GM18498 (cell line): ENCODE data around the gene CLEC16A.
"Not testable (repeated sequence)": the region's sequence is repeated elsewhere in the genome, so short reads cannot be mapped to it uniquely, and the experiment has no call there.

Source experiments
- ATAC-seq: cut with Tn5 transposase; IDR thresholded peaks from one replicate; pipeline ENCODE4 v1.9.1; 2021; ENCODE audit warnings: mild to moderate bottlenecking, moderate library complexity; ENCODE audit not compliant: unreplicated experiment

The CLEC16A gene

DNA sequence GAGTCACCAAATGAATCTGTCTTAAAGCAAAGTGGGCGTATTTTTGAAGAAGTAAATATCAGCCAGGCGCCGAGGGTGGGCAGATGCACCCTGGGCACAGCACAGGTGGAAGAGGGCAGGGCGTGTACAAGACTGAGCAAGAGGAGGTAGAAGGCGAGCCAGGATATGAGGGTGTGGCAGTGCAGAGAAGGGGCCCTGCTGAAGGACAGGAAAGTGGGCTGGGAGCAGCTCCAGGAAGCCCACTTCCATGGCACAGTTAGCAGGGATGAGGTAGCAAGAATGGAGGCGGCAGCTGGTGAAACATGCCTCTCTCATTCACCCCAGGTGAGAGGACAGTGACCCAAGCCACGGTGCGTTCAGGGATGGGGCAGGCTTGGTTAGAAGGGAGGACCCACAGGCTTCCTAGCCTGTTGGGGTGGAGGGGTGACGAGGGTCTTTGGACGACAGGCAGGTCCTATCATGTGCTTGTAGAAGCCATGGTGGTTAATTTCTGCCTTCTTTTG lies 149.3 kb downstream of the CLEC16A start:
- no peak for ATAC-seq

DNA sequence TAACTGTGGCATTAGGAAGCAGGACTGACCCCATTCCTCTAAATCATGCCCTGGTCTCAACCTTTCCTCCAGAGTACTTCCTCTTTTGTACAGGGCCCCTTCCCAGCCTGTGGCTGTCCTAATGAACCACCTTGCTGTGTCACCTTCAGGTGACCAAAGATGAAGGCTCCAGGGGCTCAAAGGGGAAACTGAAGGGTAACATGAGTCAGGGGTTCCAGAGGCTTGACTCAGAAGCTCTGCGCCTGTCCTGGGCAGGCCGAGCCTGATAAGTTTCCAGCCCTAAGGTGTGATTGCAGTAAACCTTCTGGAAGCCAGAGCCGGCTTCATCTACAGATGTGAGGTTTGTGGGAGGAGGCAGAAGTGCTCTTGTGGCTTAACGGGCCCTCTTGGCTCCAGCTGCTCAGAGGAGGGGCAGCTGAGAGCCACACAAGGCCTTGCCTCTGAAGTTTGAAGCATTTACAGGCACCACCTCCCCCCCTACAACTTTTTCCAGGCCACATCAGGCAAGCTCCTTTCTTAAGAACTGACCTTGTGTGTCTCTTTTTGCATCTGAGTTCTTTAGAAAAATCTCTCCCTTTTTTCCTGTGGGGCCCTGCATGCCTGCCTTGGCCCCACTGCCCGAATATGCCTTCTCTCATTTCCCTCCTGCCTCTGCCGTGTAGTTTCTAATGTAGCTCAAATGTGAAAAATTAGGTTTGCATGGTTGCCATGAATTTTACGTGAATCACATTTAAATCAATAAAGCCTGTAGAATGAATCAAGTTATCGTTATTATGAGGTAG lies 149.9 kb downstream of the CLEC16A start:
- ATAC-seq = peak; percentile 71

DNA sequence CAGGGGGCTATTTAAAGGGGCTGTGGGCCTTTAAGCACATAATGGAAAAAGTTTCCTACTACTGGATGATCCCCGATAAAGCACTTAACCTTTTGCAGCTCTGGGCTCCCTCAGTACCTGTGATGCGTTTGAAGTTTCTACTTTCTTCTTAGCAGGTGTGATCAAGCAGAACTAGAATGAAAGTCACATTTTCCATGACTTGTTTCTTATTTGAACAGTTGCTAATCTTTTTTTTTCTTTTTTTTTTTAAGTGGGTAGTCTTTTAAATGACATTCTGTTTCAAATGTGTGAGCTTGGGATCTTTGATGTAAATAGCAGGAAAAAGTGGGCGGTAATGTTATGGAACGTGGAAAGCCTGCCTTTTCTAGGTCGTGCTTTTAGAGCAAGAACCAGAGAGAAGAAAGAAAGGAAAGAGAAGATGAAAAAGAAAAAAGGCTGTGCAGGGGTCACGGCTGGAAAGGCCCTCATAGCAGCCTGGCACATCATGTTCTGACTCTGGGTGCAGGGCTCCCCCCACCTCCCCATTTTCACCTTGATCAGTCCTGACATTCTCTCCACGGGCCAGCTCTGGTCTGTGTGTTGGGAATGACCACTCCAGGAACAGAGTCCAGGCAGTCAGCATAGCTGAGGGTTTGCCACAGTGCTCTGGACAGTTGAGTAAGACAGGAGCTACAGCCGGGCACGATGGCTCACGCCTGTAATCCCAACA lies 150.6 kb downstream of the CLEC16A start:
- ATAC-seq = no peak

DNA sequence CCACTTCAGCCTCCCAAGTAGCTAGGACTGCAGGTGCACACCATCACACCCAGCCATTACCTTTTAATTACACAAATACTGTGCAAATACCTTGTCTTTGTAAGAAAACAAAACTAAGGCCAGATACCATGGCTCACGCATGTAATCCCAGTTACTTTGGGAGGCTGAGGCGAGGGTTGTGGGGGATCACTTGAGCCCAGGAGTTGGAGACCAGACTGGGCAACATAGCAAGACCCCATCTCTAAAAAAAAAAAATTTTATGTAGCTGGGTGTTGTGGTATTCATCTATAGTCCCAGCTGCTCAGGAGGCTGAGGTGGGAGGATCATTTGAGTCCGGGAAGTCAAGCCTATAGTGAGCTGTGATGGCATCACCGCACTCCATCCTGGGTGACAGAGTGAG lies 151.6 kb downstream of the CLEC16A start:
- no peak for ATAC-seq

DNA sequence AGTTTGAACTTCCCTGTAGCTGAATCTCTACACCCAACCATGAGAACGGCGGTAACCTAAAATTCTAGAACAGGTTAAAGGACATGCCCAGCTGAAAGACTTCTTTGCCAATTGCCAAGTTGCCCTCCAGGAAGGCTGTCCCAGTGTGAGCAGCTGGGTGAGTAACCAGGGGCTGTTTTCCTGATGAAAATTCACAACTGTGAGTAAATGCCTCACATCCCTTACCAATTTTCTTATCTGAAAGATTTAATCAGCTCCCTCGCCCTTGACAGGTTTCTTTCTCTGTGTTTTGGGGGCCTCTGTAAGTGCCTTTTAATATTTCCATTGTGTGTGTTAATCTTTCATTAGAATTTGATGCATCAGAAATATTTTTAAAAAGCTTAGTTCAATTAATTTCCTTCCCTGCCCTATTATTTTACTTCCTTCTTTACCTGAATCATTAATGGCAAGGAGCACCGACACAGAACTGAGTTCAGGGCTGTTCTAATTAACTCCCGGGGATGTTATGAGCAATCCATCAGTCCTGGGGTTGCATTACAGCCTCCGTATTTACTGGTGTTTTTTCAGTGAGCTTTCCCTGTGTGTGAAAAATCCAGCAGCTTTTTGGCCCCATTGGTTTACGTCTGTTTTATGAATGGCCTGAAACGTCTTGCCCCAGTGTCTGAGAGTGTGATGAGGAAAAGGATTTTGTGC lies 152.9 kb downstream of the CLEC16A start:
- no peak for ATAC-seq

DNA sequence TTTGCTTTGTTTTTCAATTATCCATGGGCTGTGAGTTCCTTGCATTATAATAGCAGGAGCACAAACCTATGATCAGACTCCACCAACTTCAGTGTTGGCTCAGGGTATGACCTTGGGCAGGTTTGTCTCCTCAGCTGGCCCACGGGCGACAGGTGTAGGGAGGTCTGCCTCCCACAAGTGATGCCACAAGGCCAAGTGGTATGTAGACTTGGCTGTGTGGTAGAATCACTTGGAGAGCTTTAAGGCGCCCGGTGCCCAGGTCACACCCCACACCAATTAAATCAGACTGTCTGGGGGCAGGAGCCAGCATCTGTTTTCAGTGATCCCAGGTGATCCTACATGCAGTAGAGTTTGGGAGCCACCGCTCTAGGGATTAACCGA lies 153.4 kb downstream of the CLEC16A start:
- ATAC-seq = no peak

DNA sequence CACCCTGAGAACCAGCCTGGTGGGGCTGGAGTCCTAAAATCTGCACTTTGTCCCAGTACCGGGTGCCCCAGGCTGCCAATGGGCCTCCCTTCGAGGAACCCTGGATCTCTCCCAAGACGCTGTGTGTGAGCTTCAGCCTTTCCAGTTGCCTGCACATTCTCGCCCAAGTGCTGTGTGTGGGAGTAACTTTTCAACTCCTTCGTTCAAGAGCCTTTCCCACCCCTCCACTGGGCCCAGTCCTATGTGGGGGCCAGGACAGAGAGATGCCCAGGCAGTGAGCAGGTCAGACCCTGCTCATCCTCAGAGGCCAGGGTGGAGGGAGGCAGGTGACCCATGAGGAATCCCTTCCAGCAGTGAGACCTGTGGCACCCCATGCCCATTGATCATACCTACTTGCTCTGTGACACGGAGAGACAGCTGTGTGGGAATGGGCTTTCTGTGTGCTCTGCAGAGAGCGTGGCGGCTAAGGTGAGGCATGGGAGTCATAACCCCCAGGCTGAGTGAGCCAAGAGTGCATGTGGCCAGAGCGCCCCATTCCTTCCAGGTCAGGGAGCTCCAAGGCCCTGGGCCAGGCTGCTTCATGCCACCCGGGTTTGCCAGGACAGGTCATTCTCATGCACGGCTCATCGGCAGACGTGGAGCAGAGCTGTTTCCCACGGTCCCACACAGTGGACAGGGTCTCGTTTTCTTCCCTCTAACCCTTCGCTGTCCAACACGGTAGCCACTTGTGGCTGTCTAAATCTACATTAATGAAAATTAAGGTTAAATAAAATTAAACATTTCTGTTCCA lies 154.4 kb downstream of the CLEC16A start:
- no peak for ATAC-seq

DNA sequence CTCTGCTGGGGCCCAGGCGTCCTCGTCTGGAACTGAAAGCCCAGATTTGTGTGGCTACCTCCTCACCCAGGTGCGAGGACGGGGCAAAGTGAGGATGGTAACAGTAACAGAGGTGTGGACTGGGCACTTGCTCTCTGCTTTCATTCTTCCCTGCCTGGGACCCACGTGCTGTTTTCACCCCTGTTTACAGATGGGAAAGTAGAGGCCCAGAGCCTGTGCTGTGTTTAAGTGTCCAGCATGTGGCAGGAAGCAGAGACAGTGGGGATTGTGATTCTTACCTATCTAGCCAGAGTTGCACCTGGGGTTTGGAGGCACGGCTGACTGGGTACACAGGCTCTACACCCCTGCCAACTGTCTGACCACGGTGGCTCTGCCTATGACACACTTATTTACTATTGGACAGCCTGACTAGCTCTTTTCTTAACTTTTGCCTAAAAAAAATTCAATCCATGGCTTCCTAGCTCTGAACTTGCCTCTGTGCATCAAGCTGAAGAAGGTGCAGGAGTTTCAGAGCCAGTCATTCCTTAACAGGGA lies 155.4 kb downstream of the CLEC16A start:
- peak; percentile 26 for ATAC-seq

DNA sequence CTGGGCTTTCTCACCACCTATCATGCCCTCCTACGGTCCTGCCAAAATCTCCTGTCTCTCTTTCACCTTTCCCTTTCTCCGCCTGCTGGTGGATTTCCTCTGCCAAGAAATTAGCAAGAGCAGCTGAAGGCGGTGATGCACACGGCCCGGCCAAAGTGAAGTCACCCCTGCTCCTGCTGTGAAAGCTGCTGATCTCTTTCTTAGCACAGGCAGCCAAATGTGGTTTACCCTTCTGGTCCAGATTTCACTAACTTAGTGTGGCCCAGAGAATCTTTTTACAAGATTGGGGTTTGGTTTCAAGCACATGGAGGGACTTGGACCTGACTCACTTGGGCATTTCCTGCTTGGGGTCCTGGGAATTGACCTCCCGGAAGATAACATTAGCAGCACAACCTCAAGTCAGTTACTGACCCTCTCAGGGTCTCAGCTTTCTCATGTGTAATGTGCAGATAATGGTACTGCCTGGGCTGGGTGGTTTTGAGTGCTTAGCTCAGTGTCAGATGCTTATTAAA lies 155.9 kb downstream of the CLEC16A start:
- peak; percentile 44 for ATAC-seq

DNA sequence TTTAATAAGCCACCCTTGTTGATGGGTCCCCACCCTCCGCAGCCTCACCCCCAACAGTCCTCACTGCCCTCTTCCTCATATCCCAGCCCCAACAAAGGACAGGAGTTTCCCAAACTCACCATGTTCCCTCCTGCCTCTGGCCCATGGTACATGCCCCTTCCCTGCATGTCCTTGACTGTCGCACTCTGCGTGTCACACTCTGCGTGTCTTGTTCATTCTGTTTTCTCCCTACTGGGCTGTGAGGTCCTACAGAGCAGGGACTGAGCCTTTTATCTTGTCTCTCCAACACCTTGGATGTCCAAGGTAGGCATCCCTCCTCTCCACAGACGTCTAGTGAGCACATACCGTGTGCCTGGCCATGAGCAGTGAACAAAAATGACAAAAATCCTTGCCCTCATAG lies 156.9 kb downstream of the CLEC16A start:
- no peak for ATAC-seq

DNA sequence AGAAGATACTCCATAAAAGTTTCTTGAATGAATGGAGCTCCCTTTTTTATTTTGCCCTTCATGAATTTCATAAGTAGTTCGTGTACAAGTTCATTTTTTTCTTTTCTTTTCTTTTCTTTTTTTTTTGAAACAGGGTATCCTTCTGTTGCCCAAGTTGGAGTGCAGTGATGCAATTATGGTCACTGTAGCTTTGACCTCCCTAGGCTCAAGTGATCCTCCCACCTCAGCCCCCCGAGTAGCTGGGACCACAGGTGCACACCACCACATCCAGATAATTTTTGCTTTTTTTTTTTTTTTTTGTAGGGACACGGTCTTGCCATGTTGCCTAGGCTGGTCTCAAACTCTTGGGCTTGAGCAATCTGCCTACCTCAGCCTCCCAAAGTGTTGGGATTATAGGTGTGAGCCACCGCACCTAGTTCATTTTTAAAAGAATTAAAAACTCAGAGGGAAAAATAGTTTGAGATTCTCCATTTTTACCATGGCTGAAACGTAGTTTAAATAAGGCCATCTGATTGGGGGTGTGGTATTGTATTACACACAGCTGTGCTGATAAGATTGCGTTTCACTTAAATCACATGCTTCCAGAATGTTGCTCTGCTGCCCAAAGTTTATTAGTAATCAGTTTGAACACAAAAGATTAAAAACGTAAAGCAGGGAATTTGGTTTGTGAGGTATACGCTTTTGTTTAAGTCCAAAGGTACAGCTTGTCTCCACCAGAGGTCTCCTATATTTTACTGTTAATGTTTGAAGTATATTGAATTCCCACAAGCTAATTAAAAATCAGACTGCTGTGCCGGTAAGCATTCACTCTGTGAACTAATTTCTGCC lies 157.5 kb downstream of the CLEC16A start:
- no peak for ATAC-seq

DNA sequence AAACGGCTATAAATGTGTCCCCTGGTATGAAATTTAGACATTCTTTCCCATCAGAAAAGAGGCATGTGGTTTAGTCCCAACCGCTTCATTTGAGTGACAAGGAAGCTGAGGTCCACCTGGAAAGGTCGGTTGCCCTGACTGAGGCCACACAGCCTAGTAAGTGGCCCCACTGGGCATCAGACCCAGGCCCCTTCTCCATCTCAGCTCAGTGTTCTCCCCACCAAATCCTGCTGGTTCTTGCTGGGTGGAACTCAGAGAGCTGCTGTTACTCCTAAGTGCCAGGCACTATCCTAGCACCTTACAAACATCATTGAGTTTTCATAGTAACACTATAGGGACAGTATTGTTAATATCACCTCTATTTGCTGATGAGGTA lies 158.1 kb downstream of the CLEC16A start:
- no peak for ATAC-seq

DNA sequence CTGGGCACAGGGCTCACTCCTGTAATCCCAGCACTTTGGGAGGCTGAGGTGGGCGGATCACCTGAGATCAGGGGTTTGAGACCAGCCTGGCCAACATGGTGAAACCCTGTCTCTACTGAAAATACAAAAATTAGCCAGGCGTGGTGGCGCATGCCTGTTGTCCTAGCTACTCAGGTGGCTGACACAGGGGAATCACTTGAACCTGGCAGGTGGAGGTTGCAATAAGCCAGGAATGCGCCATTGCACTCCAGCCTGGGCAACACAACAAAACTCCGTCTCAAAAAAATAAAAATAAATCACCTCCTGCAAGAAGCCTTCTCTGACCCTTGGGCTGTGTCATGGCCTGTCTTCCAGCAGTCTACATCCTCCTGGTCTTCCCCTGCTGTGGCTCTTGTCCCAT lies 158.9 kb downstream of the CLEC16A start:
- ATAC-seq = not testable (repeated sequence)

DNA sequence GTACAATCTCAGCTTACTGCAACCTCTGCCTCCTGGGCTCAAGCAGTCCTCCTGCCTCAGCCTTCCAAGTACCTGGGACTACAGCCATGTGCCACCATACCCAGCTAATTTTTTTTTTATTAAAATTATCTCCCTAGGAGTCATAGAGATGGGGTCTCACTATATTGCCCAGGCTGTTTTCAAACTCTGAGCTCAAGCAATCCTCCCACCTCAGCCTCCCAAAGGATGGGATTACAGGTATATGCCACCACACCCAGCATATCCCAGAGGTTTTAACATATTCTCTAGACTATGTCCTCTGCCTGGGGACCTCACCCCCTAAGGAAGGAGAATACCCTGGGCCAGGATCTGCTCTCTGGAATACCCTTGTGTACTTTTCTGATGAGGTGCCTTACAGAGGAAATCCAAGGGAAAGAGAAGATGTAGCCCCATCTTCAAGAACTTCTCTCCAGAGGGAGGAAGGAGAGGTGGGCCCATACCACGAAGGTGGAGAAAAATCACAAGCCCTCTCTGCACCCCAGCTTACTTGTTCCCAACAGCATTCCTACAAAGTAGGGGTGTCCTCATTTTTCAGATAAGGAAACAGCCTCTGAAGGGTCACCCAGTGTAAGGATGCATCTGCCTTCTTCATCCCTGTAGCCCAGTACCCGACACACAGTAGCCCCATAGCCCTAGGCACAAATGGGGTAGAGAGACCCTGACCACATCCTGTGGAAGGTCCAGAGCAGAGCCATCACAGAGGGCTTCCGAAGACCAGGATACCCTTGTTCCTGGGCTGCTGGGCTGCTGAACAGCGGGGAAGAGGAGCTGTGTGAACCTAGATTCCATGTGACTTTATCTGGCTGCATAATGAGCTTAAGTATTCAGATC lies 160.0 kb downstream of the CLEC16A start:
- ATAC-seq = peak; percentile 7

DNA sequence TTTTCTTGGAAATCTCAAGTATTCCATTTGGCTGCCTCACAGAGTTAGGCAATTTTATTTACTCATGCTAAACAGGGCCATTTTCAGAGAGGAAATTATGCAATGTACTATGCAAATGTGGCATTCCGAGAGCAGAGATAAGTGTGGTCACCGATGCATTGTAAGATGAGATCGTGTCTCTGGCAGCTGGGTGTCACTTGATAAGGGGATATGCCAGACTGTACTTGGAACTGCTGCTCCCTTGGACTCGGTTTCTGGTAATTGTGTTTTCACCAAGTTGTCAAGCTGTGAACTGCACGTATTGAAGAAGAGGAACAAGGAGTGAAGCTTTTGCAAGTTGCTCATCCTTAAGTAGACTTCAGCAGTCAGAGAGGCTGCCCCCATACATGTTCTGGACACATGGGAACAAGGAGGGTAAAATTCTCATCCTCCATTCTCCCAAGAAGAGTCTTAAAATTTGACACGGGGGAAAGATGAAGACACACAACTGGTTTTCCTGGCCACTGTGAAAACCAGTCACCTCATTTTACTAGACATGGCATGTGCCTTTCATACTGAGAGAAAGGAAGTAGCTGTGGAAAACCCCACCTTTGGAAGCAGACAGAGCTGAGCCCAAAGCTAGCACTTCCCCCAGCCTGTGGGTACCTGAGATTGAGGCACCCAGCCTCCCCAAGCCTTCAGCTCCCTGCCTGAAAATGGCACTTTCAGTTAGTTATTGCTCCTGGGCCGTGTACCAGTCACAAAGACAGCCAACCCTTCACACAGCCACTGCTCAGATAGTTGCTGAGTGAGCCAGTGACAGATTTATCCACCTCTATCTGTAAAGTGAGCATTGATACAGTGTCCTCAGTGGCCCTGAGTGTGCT lies 160.9 kb downstream of the CLEC16A start:
- peak; percentile 61 for ATAC-seq

DNA sequence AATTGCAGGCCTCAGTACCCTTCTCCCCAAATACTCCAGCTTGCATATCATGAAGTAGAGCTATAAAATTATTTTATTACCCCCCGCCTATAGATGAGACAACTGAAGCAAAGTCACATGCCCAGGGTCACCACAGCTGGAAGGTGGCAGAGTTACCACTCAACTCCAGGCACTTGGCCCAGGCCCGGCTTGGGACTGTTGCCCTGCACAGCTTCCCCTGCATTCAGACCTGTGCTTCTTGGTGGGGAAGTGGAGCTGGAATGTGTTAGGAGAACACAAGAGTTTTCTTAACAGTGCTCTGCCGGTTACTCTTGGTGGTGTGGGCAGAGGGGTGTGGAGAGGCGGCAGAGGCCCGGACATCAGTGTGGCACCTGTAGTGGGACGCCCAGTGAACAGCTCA lies 162.4 kb downstream of the CLEC16A start:
- no peak for ATAC-seq

DNA sequence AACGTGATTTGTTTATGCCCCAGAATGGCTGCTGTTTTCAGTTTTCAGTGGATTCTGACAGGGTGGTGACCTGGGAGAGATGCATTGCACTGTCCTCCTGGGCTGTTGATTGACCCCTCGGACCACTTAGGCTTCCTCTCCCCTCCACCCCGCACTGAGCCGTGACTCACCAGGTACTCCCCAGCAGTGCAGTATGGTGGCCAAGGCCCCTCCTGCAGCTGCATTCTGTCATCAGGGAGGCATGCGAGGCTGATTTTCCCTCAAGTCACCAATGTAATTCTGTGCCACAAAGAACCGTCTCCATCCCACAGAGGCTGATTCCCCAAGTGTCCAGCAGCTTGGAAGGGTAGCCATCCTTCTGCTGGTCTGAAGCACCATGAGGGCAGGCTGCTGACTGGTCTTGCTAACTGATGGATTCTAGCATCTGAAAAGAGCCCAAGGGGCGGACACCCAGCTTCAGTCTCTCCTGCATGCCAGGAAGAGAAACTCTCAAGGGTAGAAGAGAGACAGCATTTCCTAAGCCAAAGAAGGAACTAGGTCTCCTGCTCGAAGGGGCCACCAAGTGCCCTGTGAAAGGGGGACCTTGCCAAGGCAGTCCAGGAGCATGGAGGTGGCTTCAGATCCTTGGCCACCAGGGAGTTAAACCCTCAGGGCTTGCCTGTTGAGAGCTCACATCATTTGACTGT lies 163.6 kb downstream of the CLEC16A start:
- no peak for ATAC-seq
